Stimulated activated CD8-positive, alpha-beta memory T cell treated with anti-CD3 and anti-CD28 coated beads, Interleukin-12 subunit alpha, Interleukin-12 subunit beta, amount 100 ng/mL, for 1 hour (primary cell): Measurements from ENCODE around the gene TRIM3.

Experiments
- DNase-seq: peaks from one replicate; pipeline ENCODE4 v3.0.0-alpha.2; 2020; ENCODE audit warnings: low read depth

The TRIM3 gene

DNA sequence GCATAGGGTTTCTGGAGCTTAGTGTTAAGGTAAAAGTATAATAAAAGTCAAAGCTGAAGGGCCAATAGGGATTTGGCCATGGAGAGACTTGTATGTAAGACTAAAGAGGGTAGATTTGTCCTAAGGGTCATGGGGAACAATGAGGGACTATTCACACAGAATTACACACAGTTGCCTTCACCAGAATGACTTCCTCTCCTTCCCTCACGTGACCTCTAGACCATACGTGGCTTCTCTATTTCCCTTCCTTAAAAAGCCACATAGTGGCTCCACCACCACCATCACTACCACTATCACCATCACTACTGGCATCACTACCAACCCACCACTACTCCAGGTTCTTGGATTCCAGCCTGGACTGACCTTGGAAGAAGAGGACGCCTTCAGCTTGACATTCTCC, 35.7 kb downstream of the TRIM3 start:
- DNase-seq, result no peak

- DNase-seq, result no peak
These were observed 36.3 kb downstream of the TRIM3 start for GRCh38 chr11:6437423-6437822.

GRCh38 chr11:6433998-6434660, 39.6 kb downstream of the TRIM3 start:
- DNase-seq, result no peak

GRCh38 chr11:6431861-6432260, 41.9 kb downstream of the TRIM3 start:
- DNase-seq, result no peak

DNA sequence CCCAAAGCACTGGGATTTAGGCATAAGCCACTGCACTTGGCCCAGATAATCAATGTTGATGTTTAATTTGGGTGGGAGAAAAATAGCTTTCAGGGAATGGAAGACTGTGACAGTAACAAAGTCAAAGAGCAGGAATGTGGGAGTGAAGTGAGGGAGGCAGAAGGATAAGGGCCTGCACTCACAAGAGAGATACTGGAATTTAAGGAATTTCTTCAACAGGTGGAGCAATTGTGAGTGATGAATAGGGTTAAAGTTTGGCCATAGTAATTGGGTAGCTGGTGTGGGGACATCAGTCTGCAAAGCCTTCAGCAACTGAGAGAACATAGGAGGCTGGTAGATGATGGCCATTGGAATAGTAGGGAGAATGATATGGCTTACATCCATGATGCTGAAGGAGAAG, 46.2 kb downstream of the TRIM3 start:
- DNase-seq, result no peak

GRCh38 chr11:6420677-6421076, 53.1 kb downstream of the TRIM3 start:
- no peak for DNase-seq

- peak; percentile 47 for DNase-seq
These were observed 54.6 kb downstream of the TRIM3 start, which contains the start of gene APBB1 for GRCh38 chr11:6419009-6419631. APBB1 (minus strand) TSS chr11:6419094; CDS start chr11:6411347, 7,747 bp downstream.

DNA sequence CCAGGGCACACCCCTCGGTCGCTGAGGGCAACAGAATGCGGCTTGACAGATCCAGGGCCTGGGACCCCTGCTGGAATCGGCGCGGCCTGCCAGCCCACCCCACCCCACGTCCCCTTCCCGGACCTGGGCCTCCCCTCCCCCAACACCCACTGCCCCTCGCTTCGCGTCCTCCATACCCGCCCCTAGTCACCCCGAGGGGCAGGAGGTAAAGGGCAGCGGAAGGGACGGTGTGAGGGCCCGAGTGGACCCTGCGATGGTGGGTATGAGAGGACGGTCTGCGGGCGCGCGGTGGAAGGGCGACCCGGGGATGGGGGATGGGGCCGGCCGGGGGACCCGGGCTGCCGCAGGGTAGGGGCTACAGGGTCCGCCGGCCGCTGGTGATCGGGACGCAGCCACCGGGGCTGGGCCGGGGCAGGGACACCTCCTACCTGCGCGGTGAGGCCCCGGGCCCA, 55.2 kb downstream of the TRIM3 start:
- DNase-seq, result no peak

GRCh38 chr11:6417907-6418556, 55.7 kb downstream of the TRIM3 start:
- DNase-seq, result no peak

- no peak for DNase-seq
These were observed 57.9 kb downstream of the TRIM3 start for GRCh38 chr11:6415797-6416196.

- no peak for DNase-seq
These were observed 58.8 kb downstream of the TRIM3 start for GRCh38 chr11:6414874-6415328.

DNA sequence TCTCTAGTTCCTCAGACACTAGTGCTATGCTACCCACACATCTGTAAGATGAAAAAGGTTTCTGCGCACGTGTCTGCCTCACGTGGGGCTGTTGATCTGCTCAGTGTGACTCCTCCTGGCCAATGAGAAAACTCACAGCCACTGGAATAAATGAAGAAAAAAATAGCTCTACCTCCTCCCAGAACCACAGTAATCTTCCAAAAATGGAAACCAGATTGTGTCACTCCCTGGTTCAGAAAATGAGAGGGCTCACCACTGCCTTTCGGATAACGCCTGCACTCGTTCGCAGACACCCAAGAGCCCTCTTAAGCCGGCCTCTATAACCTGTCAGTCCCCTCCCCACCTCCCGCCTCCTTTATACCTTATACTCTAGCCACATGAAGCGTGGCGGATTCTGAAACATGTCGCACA, 59.9 kb downstream of the TRIM3 start:
- no peak for DNase-seq

- DNase-seq, result no peak
These were observed 62.1 kb downstream of the TRIM3 start for GRCh38 chr11:6411594-6412031.

DNA sequence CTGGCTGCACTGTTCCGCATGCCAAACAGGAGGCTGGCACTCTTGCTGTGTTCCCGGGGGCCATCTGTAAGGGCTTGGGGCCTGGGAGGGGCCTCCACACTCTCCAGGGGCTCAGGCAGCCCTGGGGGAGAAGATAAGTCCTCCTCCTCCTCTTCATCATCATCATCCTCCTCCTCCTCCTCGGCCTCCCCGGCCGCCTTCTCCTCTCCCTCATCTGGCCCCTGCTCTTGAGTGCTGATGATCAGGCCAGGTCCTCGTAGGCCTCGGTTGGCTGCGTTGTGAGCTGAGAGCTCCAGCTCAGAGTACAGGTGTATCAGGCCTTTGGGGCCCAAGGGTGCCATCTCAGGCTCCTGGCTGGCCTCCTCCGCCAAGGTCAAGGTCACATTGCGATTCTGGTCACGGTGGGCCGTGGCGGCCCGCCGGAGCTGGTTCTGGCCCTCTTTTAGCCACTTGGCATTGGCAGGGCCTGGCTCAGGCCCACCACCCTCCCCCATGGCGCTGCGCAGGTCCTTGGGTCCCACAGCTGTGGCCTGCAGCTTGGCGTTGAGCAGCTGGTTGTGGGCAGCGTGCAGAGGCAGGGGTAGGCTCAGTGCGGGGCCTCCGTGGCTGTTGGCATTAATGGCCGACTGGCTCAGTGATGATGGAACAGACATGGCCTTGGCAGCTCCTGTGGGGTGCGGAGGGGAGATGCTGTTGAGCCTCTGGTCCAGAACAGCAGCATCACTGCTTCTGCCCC, 62.9 kb downstream of the TRIM3 start:
- DNase-seq, result no peak

DNA sequence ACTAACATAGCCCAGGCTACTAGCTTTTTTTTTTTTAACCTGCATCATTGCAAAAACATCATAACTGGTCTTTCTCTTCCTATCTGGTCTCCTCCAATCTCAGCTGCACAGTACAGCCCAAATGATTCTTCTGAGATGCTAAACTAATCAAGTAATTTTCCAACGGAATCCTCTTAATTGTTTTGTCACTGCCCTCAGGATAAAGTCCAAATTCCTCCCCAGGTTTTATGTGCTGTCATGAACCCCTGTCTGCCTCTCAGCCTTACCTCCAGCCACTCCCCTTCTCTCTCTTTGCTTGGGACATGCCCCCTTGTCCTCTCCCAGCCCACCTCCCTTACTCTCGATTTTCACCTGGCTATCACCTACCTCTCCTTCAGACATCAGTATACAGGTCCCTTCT, 67.4 kb downstream of the TRIM3 start:
- DNase-seq, result no peak

DNA sequence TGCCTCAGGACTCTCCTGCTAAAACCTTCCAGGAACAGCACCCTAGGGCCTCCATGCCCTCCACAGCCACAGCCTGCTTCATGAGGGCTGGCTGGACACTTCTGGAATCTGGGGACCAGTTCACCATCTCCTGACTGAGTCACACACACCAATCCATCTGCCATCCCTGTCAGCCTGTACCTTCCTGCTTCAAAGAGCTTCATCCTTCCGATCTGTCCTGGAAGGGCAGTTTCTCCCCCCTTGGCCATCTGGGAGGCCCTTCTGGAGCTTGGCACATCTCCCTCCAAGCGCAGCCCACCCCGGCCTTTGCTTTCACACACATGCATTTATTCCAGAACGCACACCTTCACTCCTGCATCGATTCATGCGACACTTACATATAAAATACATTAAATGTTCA, 67.9 kb downstream of the TRIM3 start:
- no peak for DNase-seq

- DNase-seq, result no peak
These were observed 68.6 kb downstream of the TRIM3 start for GRCh38 chr11:6405052-6405667.

- no peak for DNase-seq
These were observed 69.2 kb downstream of the TRIM3 start for GRCh38 chr11:6404342-6405051.

- DNase-seq, result no peak
These were observed 70.2 kb downstream of the TRIM3 start for GRCh38 chr11:6403539-6403938.

GRCh38 chr11:6402561-6402981, 71.2 kb downstream of the TRIM3 start:
- DNase-seq, result peak; percentile 43

DNA sequence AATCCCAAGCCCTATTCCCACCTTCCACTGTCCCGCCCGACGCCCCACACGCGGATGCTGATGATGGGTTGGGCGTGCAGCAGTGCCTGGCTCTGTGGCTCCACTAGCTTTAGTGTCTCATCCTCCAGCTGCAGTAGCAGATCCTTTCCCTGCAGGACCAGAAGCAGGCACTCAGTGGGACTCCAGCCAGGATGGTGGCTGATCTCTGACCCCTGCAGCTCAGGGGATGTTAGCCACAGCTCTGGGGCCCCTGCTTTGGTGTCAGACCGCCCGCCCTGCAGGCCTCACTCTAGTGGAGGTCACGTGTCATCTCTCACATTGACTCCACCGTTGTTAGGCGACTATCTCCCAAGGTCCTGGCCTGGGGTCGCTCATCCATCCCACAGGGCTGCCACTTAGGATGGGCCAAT, 71.7 kb downstream of the TRIM3 start:
- no peak for DNase-seq
